PFSK-1 (cell line): ENCODE measurements around the gene C1orf141.

ENCODE experiments used
- POLR2AphosphoS5 ChIP-seq: IDR thresholded peaks from 2 replicates; pipeline ENCODE4 v1.6.1; 2012; ENCODE audit warnings: low read depth, mild to moderate bottlenecking, control low read depth, low read length, moderate library complexity
- REST ChIP-seq, 2 experiments: IDR thresholded peaks; 2 replicates each; pipeline versions ENCODE4 v1.6.1 to v1.8.0; 2011 to 2012; ENCODE audit warnings: low read depth in 2 of 2, low read length in 2 of 2, control low read depth in 1 of 2, inconsistent platforms in 1 of 2, mild to moderate bottlenecking in 1 of 2, moderate library complexity in 1 of 2; ENCODE audit not compliant: insufficient read depth in 1 of 2
- TAF1 ChIP-seq: IDR thresholded peaks from 2 replicates; pipeline ENCODE4 v1.6.1; 2012; ENCODE audit warnings: low read length, control low read depth, borderline replicate concordance; ENCODE audit not compliant: insufficient read depth

GRCh38 chr1:67146101-67146500 is 11.3 kb upstream of the C1orf141 start:
- TF ChIP-seq POLR2AphosphoS5 (no peak), REST (IDR thresholded peaks at IDR 0.05; ENCODE audit: insufficient read depth in 1 of 2, low read depth in 2 of 2, low read length in 2 of 2) (no peak), TAF1 (no peak)
